ENCODE data around the gene NR3C1. TPM values are rescaled to one million over a fixed set of nuclear protein-coding genes. Genes with fewer than 3 reads are reported as not detected.

The NR3C1 gene
- total and polyA plus RNA-seq, 7 donors, result 5.5 to 65.6 (median 36.0) TPM

- peaks cover 0 to 27% (median 11%) of the 10 kb centered on the region in 4 donors for H3K4me1 ChIP-seq
- no peak for TF ChIP-seq POLR2A (IDR thresholded peaks at IDR 0.05)
- TF ChIP-seq EP300 (IDR thresholded peaks at IDR 0.05), result no peak
- TF ChIP-seq CTCF (IDR thresholded peaks at IDR 0.05), result no peak
- TF ChIP-seq POLR2AphosphoS5 (IDR thresholded peaks at IDR 0.05), result no peak
- intact Hi-C loops (cut with DNase I), result no loop called here
- H3K36me3 ChIP-seq, result no peaks in the 10 kb centered on the region
- no peak overlapping the region for H3K27ac ChIP-seq
- no peaks in the 10 kb centered on the region for H3K9me3 ChIP-seq
- H3K4me3 ChIP-seq, result no peak overlapping the region
- H3K27me3 ChIP-seq, result no peaks in the 10 kb centered on the region
- WGBS, 2 donors, result 72 to 94% methylated on average over 1 of the region's 1 CpG
- DNase-seq, result no peak
These were observed 81.3 kb downstream of the NR3C1 start for GRCh38 chr5:143322176-143322575.

- intact Hi-C loops (cut with DNase I), result no loop called here
- Histone ChIP-seq H3K36me3 (no peaks in the 10 kb centered on the region), H3K27me3 (no peaks in the 10 kb centered on the region), H3K4me1 (peaks cover 0 to 51% (median 25%) of the 10 kb centered on the region in 4 donors), H3K9me3 (no peaks in the 10 kb centered on the region), H3K4me3 (no peak overlapping the region), H3K27ac (no peak overlapping the region)
- WGBS, 2 donors, result 75 to 78% methylated on average over 5 of the region's 5 CpGs
- TF ChIP-seq POLR2A (IDR thresholded peaks at IDR 0.05), result no peak
- no peak for TF ChIP-seq POLR2AphosphoS5 (IDR thresholded peaks at IDR 0.05)
- no peak for TF ChIP-seq EP300 (IDR thresholded peaks at IDR 0.05)
- no peak for TF ChIP-seq CTCF (IDR thresholded peaks at IDR 0.05)
- no peak for DNase-seq
These were observed 83.9 kb downstream of the NR3C1 start for GRCh38 chr5:143319437-143320227.

GRCh38 chr5:143318833-143319232, 84.7 kb downstream of the NR3C1 start:
- no peak for TF ChIP-seq POLR2A (IDR thresholded peaks at IDR 0.05)
- Histone ChIP-seq H3K27ac (no peak overlapping the region), H3K4me1 (peaks cover 0 to 58% (median 31%) of the 10 kb centered on the region in 4 donors), H3K4me3 (no peak overlapping the region), H3K9me3 (no peaks in the 10 kb centered on the region), H3K27me3 (no peaks in the 10 kb centered on the region), H3K36me3 (no peaks in the 10 kb centered on the region)
- DNase-seq, result no peak
- WGBS, 2 donors, result 90% methylated on average over 1 of the region's 1 CpG
- intact Hi-C loops (cut with DNase I), result no loop called here

- peaks cover 0 to 64% (median 33%) of the 10 kb centered on the region in 4 donors for H3K4me1 ChIP-seq
- H3K27ac ChIP-seq, result no peak overlapping the region
- no peaks in the 10 kb centered on the region for H3K36me3 ChIP-seq
- WGBS, 2 donors, result 79 to 85% methylated on average over 1 of the region's 1 CpG
- no peak for DNase-seq
- no peak for TF ChIP-seq POLR2AphosphoS5 (IDR thresholded peaks at IDR 0.05)
- no peak for TF ChIP-seq POLR2A (IDR thresholded peaks at IDR 0.05)
- no peak for TF ChIP-seq EP300 (IDR thresholded peaks at IDR 0.05)
- TF ChIP-seq CTCF (IDR thresholded peaks at IDR 0.05), result no peak
- intact Hi-C loops (cut with DNase I), result no loop called here
- no peak overlapping the region for H3K4me3 ChIP-seq
- no peaks in the 10 kb centered on the region for H3K27me3 ChIP-seq
- no peaks in the 10 kb centered on the region for H3K9me3 ChIP-seq
These were observed 85.2 kb downstream of the NR3C1 start for GRCh38 chr5:143318270-143318669.

GRCh38 chr5:143316844-143317631, 86.4 kb downstream of the NR3C1 start:
- DNase-seq, result no peak
- H3K4me1 ChIP-seq, result peaks cover 0 to 60% (median 33%) of the 10 kb centered on the region in 4 donors
- no peak overlapping the region for H3K27ac ChIP-seq
- H3K4me3 ChIP-seq, result no peak overlapping the region
- H3K9me3 ChIP-seq, result no peaks in the 10 kb centered on the region
- H3K36me3 ChIP-seq, result peaks cover 0 to 7% (median 0%) of the 10 kb centered on the region in 4 donors
- no peak for TF ChIP-seq CTCF (IDR thresholded peaks at IDR 0.05)
- TF ChIP-seq POLR2A (IDR thresholded peaks at IDR 0.05), result no peak
- no peak for TF ChIP-seq POLR2AphosphoS5 (IDR thresholded peaks at IDR 0.05)
- no peak for TF ChIP-seq EP300 (IDR thresholded peaks at IDR 0.05)
- no peaks in the 10 kb centered on the region for H3K27me3 ChIP-seq
- intact Hi-C loops (cut with DNase I), result no loop called here
- 52 to 62% methylated on average over 4 of the region's 4 CpGs for WGBS, 2 donors

Measured in sigmoid colon (tissue), 7 donors.